ENCODE results near the gene GRB14.
A peak's percentile ranks its signal among the peaks of the same experiment; 100 is the strongest.
"Not testable (repeated sequence)": the region's sequence is repeated elsewhere in the genome, so short reads cannot be mapped to it uniquely, and the experiment has no call there.

GRB14 gene

GRCh38 chr2:164620873-164621763 is at the start of gene GRB14:
Gene GRB14, minus strand, starts transcription at chr2:164621482. Its CDS starts 173 bp downstream, at chr2:164621309.
- peak within 1 kb of the TSS; percentile 60 for H3K4me3 ChIP-seq (ENCODE audit: low read depth, low read length)

- H3K4me3 ChIP-seq (ENCODE audit: low read depth, low read length) = no peak overlapping the region
These were observed 48.0 kb upstream of the GRB14 start for GRCh38 chr2:164669291-164669690.

GRCh38 chr2:164667566-164667965 is 46.3 kb upstream of the GRB14 start:
- H3K4me3 ChIP-seq (ENCODE audit: low read depth, low read length) = no peak overlapping the region

GRCh38 chr2:164664070-164664469 is 42.8 kb upstream of the GRB14 start:
- H3K4me3 ChIP-seq (ENCODE audit: low read depth, low read length) = no peak overlapping the region

- H3K4me3 ChIP-seq (ENCODE audit: low read depth, low read length) = no peak overlapping the region
These were observed 41.8 kb upstream of the GRB14 start for GRCh38 chr2:164662868-164663631.

GRCh38 chr2:164662066-164662465 is 40.8 kb upstream of the GRB14 start:
- no peak overlapping the region for H3K4me3 ChIP-seq (ENCODE audit: low read depth, low read length)

- H3K4me3 ChIP-seq (ENCODE audit: low read depth, low read length) = no peak overlapping the region
These were observed 40.1 kb upstream of the GRB14 start for GRCh38 chr2:164661349-164661748.

- H3K4me3 ChIP-seq (ENCODE audit: low read depth, low read length) = no peak overlapping the region
These were observed 35.8 kb upstream of the GRB14 start for GRCh38 chr2:164657129-164657528.

- H3K4me3 ChIP-seq (ENCODE audit: low read depth, low read length) = no peak overlapping the region
These were observed 34.5 kb upstream of the GRB14 start for GRCh38 chr2:164655750-164656149.

GRCh38 chr2:164655336-164655735 is 34.1 kb upstream of the GRB14 start:
- no peak overlapping the region for H3K4me3 ChIP-seq (ENCODE audit: low read depth, low read length)

GRCh38 chr2:164651361-164651760 is 30.1 kb upstream of the GRB14 start:
- H3K4me3 ChIP-seq (ENCODE audit: low read depth, low read length) = no peak overlapping the region

- no peak overlapping the region for H3K4me3 ChIP-seq (ENCODE audit: low read depth, low read length)
These were observed 22.9 kb upstream of the GRB14 start for GRCh38 chr2:164644036-164644700.

GRCh38 chr2:164642946-164643555 is 21.8 kb upstream of the GRB14 start:
- no peak overlapping the region for H3K4me3 ChIP-seq (ENCODE audit: low read depth, low read length)

- H3K4me3 ChIP-seq (ENCODE audit: low read depth, low read length) = no peak overlapping the region
These were observed 21.0 kb upstream of the GRB14 start for GRCh38 chr2:164642268-164642667.

GRCh38 chr2:164628319-164628718 is 7.0 kb upstream of the GRB14 start:
- not testable (repeated sequence) for H3K4me3 ChIP-seq (ENCODE audit: low read depth, low read length)

- H3K4me3 ChIP-seq (ENCODE audit: low read depth, low read length) = no peak overlapping the region
These were observed 4.2 kb upstream of the GRB14 start for GRCh38 chr2:164625378-164625971.

GRCh38 chr2:164624316-164624715 is 3.0 kb upstream of the GRB14 start:
- H3K4me3 ChIP-seq (ENCODE audit: low read depth, low read length) = no peak overlapping the region

- no peak overlapping the region for H3K4me3 ChIP-seq (ENCODE audit: low read depth, low read length)
These were observed 1.2 kb upstream of the GRB14 start for GRCh38 chr2:164622338-164623106.

- H3K4me3 ChIP-seq (ENCODE audit: low read depth, low read length) = peak overlapping the region; percentile 60
These were observed 453 bp upstream of the GRB14 start for GRCh38 chr2:164621764-164622105.

- H3K4me3 ChIP-seq (ENCODE audit: low read depth, low read length) = peak overlapping the region; percentile 60
These were observed 825 bp downstream of the GRB14 start for GRCh38 chr2:164620457-164620856.
